GM06990 (cell line): ENCODE results near the gene UBAC2.
A peak's percentile ranks its signal among the peaks of the same experiment; 100 is the strongest.

ENCODE experiments used
- DNase-seq: peaks from one replicate; pipeline ENCODE4 v3.0.0-alpha.2; 2011; ENCODE audit not compliant: insufficient read length; ENCODE audit errors: extremely low read depth
- H3K27me3 ChIP-seq: replicated peaks from 2 replicates; pipeline ENCODE4 v1.6.0; 2011; ENCODE audit warnings: low read length; ENCODE audit not compliant: control insufficient read depth, insufficient read depth
- H3K36me3 ChIP-seq: 2 replicates; pipeline ENCODE4 v1.5.1; 2011; ENCODE audit warnings: low read length; ENCODE audit not compliant: control insufficient read depth, insufficient read depth
- H3K4me3 ChIP-seq: replicated peaks from 2 replicates; pipeline ENCODE4 v1.5.1; 2011; ENCODE audit warnings: low read depth, mild to moderate bottlenecking, control low read depth, low read length
- TF ChIP-seq, protein P1 (sequence below): IDR thresholded peaks from 2 replicates; pipeline ENCODE4 v1.5.1; 2011; ENCODE audit warnings: low read length, control low read depth, mild to moderate bottlenecking, inconsistent platforms; ENCODE audit not compliant: insufficient read depth, poor library complexity, severe bottlenecking

The UBAC2 gene

DNA sequence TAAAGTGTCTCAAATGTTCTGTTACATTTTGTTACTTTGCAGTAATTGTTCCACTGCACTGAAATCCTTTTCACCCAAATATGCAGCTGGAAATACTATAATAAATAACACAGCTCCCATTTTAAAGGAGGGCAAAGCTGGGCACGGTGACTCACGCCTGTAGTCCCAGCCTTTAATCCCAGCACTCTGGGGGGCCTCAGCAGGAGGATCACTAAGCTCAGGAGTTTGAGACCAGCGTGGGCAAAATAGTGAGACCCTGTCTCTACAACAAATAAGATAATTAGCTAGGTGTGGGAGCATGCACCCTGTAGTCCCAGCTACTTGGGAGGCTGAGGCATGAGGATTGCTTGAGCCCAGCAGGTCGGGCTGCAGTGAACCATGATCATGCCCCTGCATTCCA lies 7.5 kb upstream of the UBAC2 start:
- no peaks in the 10 kb centered on the region for H3K36me3 ChIP-seq
- H3K4me3 ChIP-seq: no peak overlapping the region
- peaks cover 2% of the 10 kb centered on the region; the same call in 1 of the 2 replicates for H3K27me3 ChIP-seq
- DNase-seq: no peak
- TF ChIP-seq, protein P1, sequence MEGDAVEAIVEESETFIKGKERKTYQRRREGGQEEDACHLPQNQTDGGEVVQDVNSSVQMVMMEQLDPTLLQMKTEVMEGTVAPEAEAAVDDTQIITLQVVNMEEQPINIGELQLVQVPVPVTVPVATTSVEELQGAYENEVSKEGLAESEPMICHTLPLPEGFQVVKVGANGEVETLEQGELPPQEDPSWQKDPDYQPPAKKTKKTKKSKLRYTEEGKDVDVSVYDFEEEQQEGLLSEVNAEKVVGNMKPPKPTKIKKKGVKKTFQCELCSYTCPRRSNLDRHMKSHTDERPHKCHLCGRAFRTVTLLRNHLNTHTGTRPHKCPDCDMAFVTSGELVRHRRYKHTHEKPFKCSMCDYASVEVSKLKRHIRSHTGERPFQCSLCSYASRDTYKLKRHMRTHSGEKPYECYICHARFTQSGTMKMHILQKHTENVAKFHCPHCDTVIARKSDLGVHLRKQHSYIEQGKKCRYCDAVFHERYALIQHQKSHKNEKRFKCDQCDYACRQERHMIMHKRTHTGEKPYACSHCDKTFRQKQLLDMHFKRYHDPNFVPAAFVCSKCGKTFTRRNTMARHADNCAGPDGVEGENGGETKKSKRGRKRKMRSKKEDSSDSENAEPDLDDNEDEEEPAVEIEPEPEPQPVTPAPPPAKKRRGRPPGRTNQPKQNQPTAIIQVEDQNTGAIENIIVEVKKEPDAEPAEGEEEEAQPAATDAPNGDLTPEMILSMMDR: no peak

GRCh38 chr13:99196466-99197116 lies 4.1 kb upstream of the UBAC2 start:
- TF ChIP-seq, protein P1: peak; percentile 30
- no peaks in the 10 kb centered on the region for H3K27me3 ChIP-seq
- DNase-seq: no peak
- no peak overlapping the region for H3K4me3 ChIP-seq
- H3K36me3 ChIP-seq: no peaks in the 10 kb centered on the region

GRCh38 chr13:99197117-99197651 lies 3.5 kb upstream of the UBAC2 start:
- TF ChIP-seq, protein P1: no peak
- DNase-seq: no peak
- Histone ChIP-seq H3K36me3 (no peaks in the 10 kb centered on the region), H3K4me3 (no peak overlapping the region), H3K27me3 (no peaks in the 10 kb centered on the region)

DNA sequence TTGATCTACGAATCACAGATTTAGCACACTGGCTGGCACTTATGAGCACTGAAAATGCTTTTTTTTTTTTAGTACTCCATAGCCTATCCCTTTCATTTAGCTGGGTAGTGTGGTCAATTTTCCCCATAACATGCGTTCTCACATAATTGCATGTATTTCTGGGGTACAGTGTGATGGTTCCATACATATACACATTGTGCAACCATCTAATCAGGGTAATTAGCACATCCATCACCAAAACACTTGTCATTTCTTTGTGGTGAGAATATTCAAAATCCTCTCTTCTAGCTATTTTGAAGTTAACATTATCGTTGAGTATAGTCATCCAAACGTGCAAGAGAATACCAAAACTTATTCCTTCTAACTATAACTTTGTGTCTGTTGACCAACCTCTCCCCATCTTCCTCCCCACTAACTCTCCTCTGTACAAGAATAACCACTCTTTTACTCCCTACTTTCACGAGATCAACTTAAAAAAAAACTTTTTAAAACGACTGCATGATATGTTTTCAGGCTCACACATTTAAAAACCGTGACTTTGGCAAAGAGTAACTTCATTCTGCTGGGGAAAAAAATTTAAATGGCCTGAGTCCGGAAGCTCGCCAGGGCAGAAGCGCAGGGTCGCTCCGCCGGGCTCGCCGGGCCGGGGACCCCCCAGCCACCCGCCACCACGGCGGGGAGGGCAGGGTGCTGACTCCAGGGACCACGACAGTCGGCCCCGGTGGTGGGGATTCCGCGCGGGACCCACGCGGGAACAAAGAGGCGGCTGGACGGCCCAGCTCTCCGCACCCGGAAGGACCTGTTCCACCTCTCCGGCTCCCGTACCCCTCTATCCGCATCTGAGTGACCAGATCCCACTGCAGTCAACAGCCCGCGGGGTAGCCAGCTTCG lies 868 bp upstream of the UBAC2 start:
- no peaks in the 10 kb centered on the region for H3K27me3 ChIP-seq
- H3K36me3 ChIP-seq: no peaks in the 10 kb centered on the region
- DNase-seq: no peak
- peak overlapping the region; percentile 81 for H3K4me3 ChIP-seq
- TF ChIP-seq, protein P1: no peak

- H3K36me3 ChIP-seq: no peaks in the 10 kb centered on the region; the same call in 1 of the 2 replicates
- peak overlapping the region; percentile 18 for H3K4me3 ChIP-seq
- H3K27me3 ChIP-seq: no peaks in the 10 kb centered on the region
- peak; percentile 33 for DNase-seq
- TF ChIP-seq, protein P1: no peak
These were observed 3.2 kb downstream of the UBAC2 start for GRCh38 chr13:99203601-99204579.
